HG02571 (cell line): ENCODE data around the gene FBLIM1.

ENCODE experiments used
- ATAC-seq: cut with Tn5 transposase; IDR thresholded peaks from one replicate; pipeline ENCODE4 v1.9.1; 2021; ENCODE audit warnings: mild to moderate bottlenecking, moderate library complexity; ENCODE audit not compliant: unreplicated experiment

FBLIM1 gene

GRCh38 chr1:15764269-15764764 is 5.7 kb downstream of the FBLIM1 start:
- no peak for ATAC-seq

GRCh38 chr1:15764890-15765289 is 6.3 kb downstream of the FBLIM1 start:
- ATAC-seq = no peak

GRCh38 chr1:15765495-15766194 is 7.0 kb downstream of the FBLIM1 start:
- ATAC-seq = no peak

GRCh38 chr1:15767941-15768340 is 9.3 kb downstream of the FBLIM1 start:
- ATAC-seq = no peak

GRCh38 chr1:15768388-15768787 is 9.8 kb downstream of the FBLIM1 start:
- no peak for ATAC-seq

- ATAC-seq = no peak
Observed at GRCh38 chr1:15770313-15770962, 11.8 kb downstream of the FBLIM1 start.

GRCh38 chr1:15771836-15772515 is 13.4 kb downstream of the FBLIM1 start:
- ATAC-seq = no peak

GRCh38 chr1:15775706-15776105 is 17.1 kb downstream of the FBLIM1 start:
- ATAC-seq = no peak

- no peak for ATAC-seq
Observed at GRCh38 chr1:15777909-15778707, 19.5 kb downstream of the FBLIM1 start.

GRCh38 chr1:15785683-15786082 is 27.1 kb downstream of the FBLIM1 start:
- no peak for ATAC-seq

GRCh38 chr1:15786581-15786980 is 28.0 kb downstream of the FBLIM1 start:
- ATAC-seq = no peak

GRCh38 chr1:15788624-15789301 is 30.2 kb downstream of the FBLIM1 start:
- ATAC-seq = no peak

- no peak for ATAC-seq
Observed at GRCh38 chr1:15796086-15796462, 37.5 kb downstream of the FBLIM1 start.

GRCh38 chr1:15797614-15798390 is 39.2 kb downstream of the FBLIM1 start:
- ATAC-seq = no peak

- ATAC-seq = no peak
Observed at GRCh38 chr1:15799004-15799867, 40.6 kb downstream of the FBLIM1 start.

- ATAC-seq = no peak
Observed at GRCh38 chr1:15799928-15800835, 41.6 kb downstream of the FBLIM1 start.

- ATAC-seq = no peak
Observed at GRCh38 chr1:15802234-15802965, 43.8 kb downstream of the FBLIM1 start.
